ENCODE measurements around the gene NEAT1. TPM values are rescaled to one million over a fixed set of nuclear protein-coding genes. Genes with fewer than 3 reads are reported as not detected.

NEAT1 gene
- total and polyA plus RNA-seq, 2 of the 8 experiments (the other 6 are each of a cell fraction or from before 2014, with no cell fraction given): 2.4 to 10.7 TPM

DNA sequence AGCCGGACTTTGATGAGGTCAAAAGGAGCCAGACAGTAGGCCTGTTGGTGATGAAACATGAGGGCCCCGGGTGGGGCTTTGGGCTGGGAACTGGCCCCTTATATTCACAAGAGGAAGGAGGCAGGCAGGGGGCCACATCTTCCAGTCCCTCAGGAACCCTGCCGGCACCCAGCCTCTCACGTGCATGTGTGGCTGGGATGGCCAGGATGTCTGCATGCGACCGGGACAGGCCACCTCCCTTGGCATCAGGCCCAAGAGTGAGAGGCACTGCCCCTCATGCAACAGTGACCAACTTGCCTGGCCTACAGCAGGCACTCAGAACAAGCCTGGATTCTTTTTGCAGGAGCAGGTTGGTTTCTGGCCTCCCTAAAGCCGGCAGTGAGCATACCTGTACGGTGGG lies 45.6 kb upstream of the NEAT1 start:
- Histone ChIP-seq H2BK5ac (ENCODE audit: low read depth, low read length) (no peak overlapping the region), H3K56ac (replicated peaks; ENCODE audit: insufficient read length, low read depth, low read length) (no peak overlapping the region), H3K23me2 (ENCODE audit: low read depth, low read length) (no peaks in the 10 kb centered on the region), H4K20me1 (replicated peaks in 1 of 2; ENCODE audit: control insufficient read depth in 1 of 2, insufficient read depth in 2 of 2, low read length in 2 of 2) (no peaks in the 10 kb centered on the region), H3K79me2 (ENCODE audit: control insufficient read depth in 1 of 2, insufficient read depth in 2 of 2, low read length in 2 of 2) (no peaks in the 10 kb centered on the region), H3K4me1 (replicated peaks in 1 of 4; ENCODE audit: control insufficient read depth in 3 of 4, insufficient read depth in 4 of 4, low read length in 3 of 4) (peaks cover 0 to 4% (median 3%) of the 10 kb centered on the region in 4 experiments; a peak in 3 of 7 replicates), H2AFZ (ENCODE audit: low read length) (no peak overlapping the region), H2BK15ac (ENCODE audit: low read length) (no peak overlapping the region), H3K4ac (replicated peaks; ENCODE audit: insufficient read length, low read depth, low read length) (no peak overlapping the region), H2BK120ac (replicated peaks; ENCODE audit: low read depth, low read length) (no peak overlapping the region), H2BK20ac (ENCODE audit: low read length) (no peak overlapping the region), H3K4me2 (ENCODE audit: insufficient read depth in 1 of 2, low read depth in 2 of 2, low read length in 2 of 2) (no peak overlapping the region), H3K9me3 (ENCODE audit: insufficient read depth in 2 of 2, low read depth in 1 of 2, low read length in 1 of 2) (no peaks in the 10 kb centered on the region), H2BK12ac (ENCODE audit: low read depth, low read length) (0 out of 2 replicates have a peak overlapping the region, but pooled peaks have one; percentile 14), H4K91ac (replicated peaks; ENCODE audit: insufficient read length, low read length) (no peak overlapping the region), H3K4me3 (ENCODE audit: extremely low read depth in 1 of 4, insufficient read depth in 2 of 4, low read depth in 3 of 4, low read length in 4 of 4) (no peak overlapping the region), H3K79me1 (ENCODE audit: low read depth, low read length) (no peaks in the 10 kb centered on the region), H4K8ac (ENCODE audit: extremely low read depth, insufficient read depth, low read length) (peak overlapping the region; percentile 74; the same call in 1 of the 2 replicates), H3K27me3 (replicated peaks in 1 of 4; ENCODE audit: control insufficient read depth in 3 of 4, extremely low read depth in 1 of 4, insufficient read depth in 3 of 4, low read length in 3 of 4) (no peaks in the 10 kb centered on the region), H3K18ac (ENCODE audit: extremely low read depth, low read length) (peak overlapping the region; percentile 60; the same call in 1 of the 2 replicates), H2AK5ac (ENCODE audit: low read depth, low read length) (no peak overlapping the region), H3K36me3 (ENCODE audit: control insufficient read depth in 2 of 4, insufficient read depth in 4 of 4, low read length in 3 of 4) (no peaks in the 10 kb centered on the region), H3K14ac (ENCODE audit: insufficient read length) (no peak overlapping the region), H3K9ac (replicated peaks in 1 of 4; ENCODE audit: extremely low read depth in 1 of 4, low read depth in 3 of 4, low read length in 3 of 4) (no peak overlapping the region), H4K5ac (ENCODE audit: insufficient read length, low read depth, low read length) (no peak overlapping the region), H3K23ac (ENCODE audit: insufficient read length) (no peak overlapping the region), H3K27ac (ENCODE audit: low read depth, low read length) (no peak overlapping the region)
- ChIA-PET CTCF (ENCODE audit: partially characterized antibody) (interaction anchor here (0.7 to 5.2 kb wide), 5 partner anchors 9 to 163 kb away, joined by 3 to 25 read pairs (median 8); no protein-coding TSS in a partner anchor), POLR2A (ENCODE audit: partially characterized antibody) (no interaction called here)
- DNase-seq (ENCODE audit: low read depth in 1 of 2, low spot score in 2 of 2) (no peak), FAIRE-seq (no peak)
- WGBS, 2 experiments (ENCODE audit: extremely low coverage in 1 of 2, insufficient coverage in 1 of 2, insufficient read length in 1 of 2, insufficient replicate concordance in 2 of 2, low coverage in 1 of 2, low lambda C conversion rate in 2 of 2, missing lambda C conversion rate in 1 of 2): 78% methylated on average over 8 of the region's 8 CpGs; no CpG with 5 or more reads in 1 of the 2 experiments
- TF ChIP-seq KDM5A (IDR thresholded peaks at IDR 0.05; ENCODE audit: low read length) (no peak), CEBPB (IDR thresholded peaks at IDR 0.05; ENCODE audit: low read depth, low read length) (no peak), GABPA (IDR thresholded peaks at IDR 0.05; ENCODE audit: borderline replicate concordance, insufficient read depth, low read length) (no peak), HDAC6 (IDR thresholded peaks at IDR 0.05; ENCODE audit: low read depth, low read length) (no peak)
- TF ChIP-seq, protein P1, sequence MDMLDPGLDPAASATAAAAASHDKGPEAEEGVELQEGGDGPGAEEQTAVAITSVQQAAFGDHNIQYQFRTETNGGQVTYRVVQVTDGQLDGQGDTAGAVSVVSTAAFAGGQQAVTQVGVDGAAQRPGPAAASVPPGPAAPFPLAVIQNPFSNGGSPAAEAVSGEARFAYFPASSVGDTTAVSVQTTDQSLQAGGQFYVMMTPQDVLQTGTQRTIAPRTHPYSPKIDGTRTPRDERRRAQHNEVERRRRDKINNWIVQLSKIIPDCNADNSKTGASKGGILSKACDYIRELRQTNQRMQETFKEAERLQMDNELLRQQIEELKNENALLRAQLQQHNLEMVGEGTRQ (IDR thresholded peaks at IDR 0.05; ENCODE audit: low read length): no peak

All from H1 (cell line).